Stimulated activated CD4-positive, alpha-beta T cell treated with anti-CD3 and anti-CD28 coated beads, Interleukin-1b, Interleukin-23, amount 100 ng/mL, for 4 hours (primary cell): ENCODE measurements around the gene APOD.

ENCODE experiments used
- DNase-seq, 2 donors: peaks; one replicate each; pipeline ENCODE4 v3.0.0-alpha.2; 2020; ENCODE audit warnings: low read depth in 2 of 2

Gene APOD

GRCh38 chr3:195526492-195526891 lies 57.2 kb downstream of the APOD start:
- no peak for DNase-seq

- no peak for DNase-seq
These were observed 59.4 kb downstream of the APOD start for GRCh38 chr3:195524171-195524896.

- DNase-seq, result peak in 1 of 2 donors; percentile 45
These were observed 61.3 kb downstream of the APOD start for GRCh38 chr3:195522254-195523023.
